NCI-H1092 (cell line): ENCODE results near the gene MAD2L2.

Experiments
- DNase-seq: peaks from one replicate; lab custom pipeline; 2025; lab: John Stamatoyannopoulos, UW

MAD2L2 gene

GRCh38 chr1:11629184-11630016 is 51.5 kb downstream of the MAD2L2 start:
- DNase-seq: no peak

GRCh38 chr1:11628767-11629166 is 52.2 kb downstream of the MAD2L2 start:
- no peak for DNase-seq

DNA sequence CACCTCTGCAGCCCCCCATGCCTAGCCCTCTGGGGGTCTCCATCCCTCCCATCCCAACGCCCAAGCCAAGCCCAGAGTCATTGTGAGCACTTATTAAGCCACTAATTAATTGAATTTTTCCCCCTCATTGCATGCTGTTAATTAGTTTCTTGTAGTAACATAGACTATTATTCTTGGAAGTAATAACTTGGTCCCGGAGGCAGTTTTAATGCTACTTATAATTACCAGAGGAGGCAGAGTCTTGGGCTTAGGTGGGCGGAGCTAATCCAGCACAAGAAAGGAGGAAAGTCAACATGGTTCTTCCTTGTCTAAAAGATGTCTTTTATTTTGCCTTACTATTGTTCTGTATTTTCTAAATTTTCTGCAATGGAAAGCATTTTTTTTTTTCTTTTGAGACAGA is 54.4 kb downstream of the MAD2L2 start:
- no peak for DNase-seq
